Erythroblast (primary cell): ENCODE data around the gene KREMEN2.

Experiments used
- GATA1 ChIP-seq: IDR thresholded peaks from 2 replicates; pipeline ENCODE4 v1.6.1; 2011; ENCODE audit warnings: low read depth, mild to moderate bottlenecking, control low read depth, low read length, moderate library complexity
- POLR2A ChIP-seq: IDR thresholded peaks from 2 replicates; pipeline ENCODE4 v1.6.1; 2011; ENCODE audit warnings: mild to moderate bottlenecking, low read length

- TF ChIP-seq POLR2A (no peak), GATA1 (no peak)
Observed at GRCh38 chr16:2923481-2923880, 40.6 kb upstream of the KREMEN2 start.
